Breast epithelium (tissue), 4 donors: Measurements from ENCODE around the gene MACROD2. TPM values are rescaled to one million over a fixed set of nuclear protein-coding genes. Genes with fewer than 3 reads are reported as not detected.

Experiments used
- DNase-seq, 2 donors: peaks; one replicate each; pipeline ENCODE4 v3.0.0-alpha.2; 2019; ENCODE audit warnings: low spot score in 2 of 2
- H3K27ac ChIP-seq, 2 donors: fragments of 200-600 bp; sonication (generic) in 1 of 2; one replicate each; pipeline ENCODE4 v1.5.1; 2016 to 2019; ENCODE audit warnings: mild to moderate bottlenecking in 1 of 2
- H3K27me3 ChIP-seq, 2 donors: fragments of 200-600 bp; sonication (generic) in 1 of 2; one replicate each; pipeline versions ENCODE4 v1.5.1 to v1.6.0; 2017 to 2019; ENCODE audit warnings: control low read depth in 1 of 2, mild to moderate bottlenecking in 1 of 2
- H3K36me3 ChIP-seq: fragments of 200-600 bp; one replicate; pipeline ENCODE4 v1.5.1; 2019
- H3K4me1 ChIP-seq, 2 donors: fragments of 200-600 bp; sonication (generic); one replicate each; pipeline ENCODE4 v1.5.1; 2016 to 2019; ENCODE audit warnings: control low read depth in 1 of 2
- H3K4me3 ChIP-seq, 3 donors: fragments of 200-600 bp; sonication (generic); 1 replicate in 2 of 3; 2 replicates in 1 of 3; pipeline ENCODE4 v1.5.1; 2016 to 2019; ENCODE audit warnings: mild to moderate bottlenecking in 3 of 3, moderate library complexity in 2 of 3
- H3K9me3 ChIP-seq, 2 donors: fragments of 200-600 bp; sonication (generic) in 1 of 2; one replicate each; pipeline ENCODE4 v1.5.1; 2016 to 2019; ENCODE audit warnings: control low read depth in 1 of 2
- POLR2A ChIP-seq: fragments of 450-650 bp; IDR thresholded peaks from one replicate; pipeline ENCODE4 v1.6.1; 2016; ENCODE audit warnings: antibody characterized with exemption, mild to moderate bottlenecking, moderate library complexity
- POLR2AphosphoS5 ChIP-seq, 3 donors: sonication (generic); formaldehyde crosslinking; IDR thresholded peaks; one replicate each; pipeline ENCODE4 v1.6.1; 2017; ENCODE audit warnings: antibody characterized with exemption in 3 of 3
- intact Hi-C: fragments of 100-400 bp; cut with DNase I; formaldehyde crosslinking; loops from one replicate; pipeline ENCODE4 v1.15.1; 2023; ENCODE audit warnings: low total_unique reads
- total RNA-seq, 3 donors: library from RNA; depleted of rRNA; stranded (reverse); fragments of >200 nt; gene quantifications; one replicate each; pipeline ENCODE4 v1.1.0, GENCODE V29; 2016
- TF ChIP-seq, protein P1 (sequence below), 3 donors: fragments of 450-650 bp; IDR thresholded peaks; one replicate each; pipeline ENCODE4 v1.5.1; 2016 to 2017; ENCODE audit warnings: antibody characterized with exemption in 3 of 3, mild to moderate bottlenecking in 3 of 3, moderate library complexity in 3 of 3

Gene MACROD2
- total RNA-seq, 3 donors from 2014 or later, result 6.7 to 26.8 (median 8.8) TPM

DNA sequence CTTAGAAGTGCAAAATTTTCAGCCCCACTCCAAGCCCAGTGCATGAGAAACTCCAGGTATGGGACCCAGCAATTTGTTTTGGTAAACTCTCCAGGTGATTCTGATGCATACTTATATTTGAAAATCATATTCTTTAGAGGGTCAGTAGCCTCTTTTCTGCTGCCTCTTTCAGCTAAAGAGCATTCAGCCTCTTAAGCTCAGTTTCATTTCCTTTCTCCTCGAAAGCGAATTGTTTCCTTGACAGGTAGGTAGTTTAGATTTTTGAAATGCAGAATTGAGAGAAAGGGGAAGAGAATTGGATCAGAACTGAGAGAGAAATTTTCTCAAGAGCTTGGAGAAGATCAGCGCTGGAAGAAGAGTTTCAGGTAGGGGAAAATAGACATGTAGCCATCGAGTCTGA is 1337.9 kb downstream of the MACROD2 start:
- Histone ChIP-seq H3K4me3 (no peak overlapping the region), H3K9me3 (no peaks in the 10 kb centered on the region), H3K4me1 (no peaks in the 10 kb centered on the region), H3K27me3 (no peaks in the 10 kb centered on the region), H3K27ac (no peak overlapping the region), H3K36me3 (no peaks in the 10 kb centered on the region)
- intact Hi-C loops, result no loop called here
- TF ChIP-seq POLR2AphosphoS5 (IDR thresholded peaks at IDR 0.05), result no peak
- no peak for TF ChIP-seq POLR2A
- TF ChIP-seq, protein P1, sequence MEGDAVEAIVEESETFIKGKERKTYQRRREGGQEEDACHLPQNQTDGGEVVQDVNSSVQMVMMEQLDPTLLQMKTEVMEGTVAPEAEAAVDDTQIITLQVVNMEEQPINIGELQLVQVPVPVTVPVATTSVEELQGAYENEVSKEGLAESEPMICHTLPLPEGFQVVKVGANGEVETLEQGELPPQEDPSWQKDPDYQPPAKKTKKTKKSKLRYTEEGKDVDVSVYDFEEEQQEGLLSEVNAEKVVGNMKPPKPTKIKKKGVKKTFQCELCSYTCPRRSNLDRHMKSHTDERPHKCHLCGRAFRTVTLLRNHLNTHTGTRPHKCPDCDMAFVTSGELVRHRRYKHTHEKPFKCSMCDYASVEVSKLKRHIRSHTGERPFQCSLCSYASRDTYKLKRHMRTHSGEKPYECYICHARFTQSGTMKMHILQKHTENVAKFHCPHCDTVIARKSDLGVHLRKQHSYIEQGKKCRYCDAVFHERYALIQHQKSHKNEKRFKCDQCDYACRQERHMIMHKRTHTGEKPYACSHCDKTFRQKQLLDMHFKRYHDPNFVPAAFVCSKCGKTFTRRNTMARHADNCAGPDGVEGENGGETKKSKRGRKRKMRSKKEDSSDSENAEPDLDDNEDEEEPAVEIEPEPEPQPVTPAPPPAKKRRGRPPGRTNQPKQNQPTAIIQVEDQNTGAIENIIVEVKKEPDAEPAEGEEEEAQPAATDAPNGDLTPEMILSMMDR (IDR thresholded peaks at IDR 0.05), result no peak
- DNase-seq, result no peak

DNA sequence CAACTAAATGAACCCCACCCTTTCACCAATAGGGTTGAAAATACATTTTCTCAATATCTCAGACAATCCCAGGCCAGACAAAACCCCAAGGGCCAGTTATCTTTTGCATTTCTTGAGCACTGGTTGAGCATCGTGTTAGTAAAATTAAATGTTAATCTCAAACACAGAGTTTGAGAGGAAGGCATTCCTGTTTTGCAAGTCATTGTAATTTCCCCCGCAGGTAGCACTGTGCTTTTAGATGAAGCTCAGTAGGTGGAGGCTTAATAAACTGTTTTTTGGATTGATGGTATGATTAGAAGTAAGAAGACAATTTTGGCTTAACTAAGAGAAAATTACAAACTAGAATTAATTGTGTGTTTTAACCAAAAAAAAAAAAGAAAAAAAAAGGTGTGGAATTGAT is 1340.7 kb downstream of the MACROD2 start:
- no peak overlapping the region for H3K27ac ChIP-seq
- H3K36me3 ChIP-seq, result no peaks in the 10 kb centered on the region
- no peaks in the 10 kb centered on the region for H3K4me1 ChIP-seq
- no peaks in the 10 kb centered on the region for H3K9me3 ChIP-seq
- TF ChIP-seq, protein P1 (IDR thresholded peaks at IDR 0.05), result no peak
- TF ChIP-seq POLR2A (no peak), POLR2AphosphoS5 (IDR thresholded peaks at IDR 0.05) (no peak)
- no peak overlapping the region for H3K4me3 ChIP-seq
- DNase-seq, result no peak
- H3K27me3 ChIP-seq, result no peaks in the 10 kb centered on the region
- intact Hi-C loops, result no loop called here

DNA sequence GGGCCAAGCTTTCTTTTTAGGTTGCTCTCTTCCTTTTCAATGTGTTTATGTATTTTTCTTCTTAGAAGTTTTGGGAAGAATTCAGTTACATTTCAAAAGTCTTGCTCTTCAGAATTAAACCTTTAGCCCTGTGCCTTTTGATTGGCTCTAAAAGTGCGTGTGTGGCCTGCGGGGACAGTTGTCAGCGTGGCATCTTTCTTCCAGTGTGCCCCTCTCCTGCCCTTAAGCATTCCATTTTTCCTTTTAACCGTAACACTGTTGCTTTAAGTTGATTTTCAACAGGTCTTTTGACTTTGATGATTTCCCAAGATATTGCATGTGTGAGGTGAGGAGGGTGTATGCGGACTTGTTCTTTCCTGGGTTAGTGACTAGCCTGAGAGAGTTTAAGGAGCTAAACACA is 1341.2 kb downstream of the MACROD2 start:
- Histone ChIP-seq H3K9me3 (no peaks in the 10 kb centered on the region), H3K4me1 (no peaks in the 10 kb centered on the region), H3K27ac (no peak overlapping the region), H3K27me3 (no peaks in the 10 kb centered on the region), H3K4me3 (no peak overlapping the region), H3K36me3 (no peaks in the 10 kb centered on the region)
- TF ChIP-seq POLR2AphosphoS5 (IDR thresholded peaks at IDR 0.05) (no peak), POLR2A (no peak)
- TF ChIP-seq, protein P1 (IDR thresholded peaks at IDR 0.05), result no peak
- DNase-seq, result no peak
- intact Hi-C loops, result no loop called here

DNA sequence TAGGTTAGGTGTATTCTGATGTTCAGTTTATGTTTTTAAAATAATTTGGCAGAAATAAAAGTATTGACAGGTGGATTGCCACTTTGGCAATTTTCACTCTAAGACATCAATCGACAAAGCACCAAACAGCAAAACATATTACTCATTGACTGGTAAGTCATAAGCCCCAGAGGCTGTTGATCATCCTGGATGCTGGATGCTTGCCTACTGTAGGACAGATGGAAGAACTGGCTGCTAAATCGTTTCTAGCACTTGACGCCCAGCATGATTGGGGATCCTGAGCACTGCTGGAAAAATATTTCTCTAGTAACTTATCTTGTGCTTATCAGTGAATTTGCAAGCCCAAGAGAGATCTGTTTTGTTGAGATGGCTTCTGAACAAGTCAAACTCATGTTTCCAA is 1343.9 kb downstream of the MACROD2 start:
- H3K4me3 ChIP-seq, result no peak overlapping the region
- H3K27ac ChIP-seq, result no peak overlapping the region
- H3K4me1 ChIP-seq, result no peaks in the 10 kb centered on the region
- DNase-seq, result no peak
- TF ChIP-seq POLR2A, result no peak
- TF ChIP-seq, protein P1 (IDR thresholded peaks at IDR 0.05), result no peak
- no peak for TF ChIP-seq POLR2AphosphoS5 (IDR thresholded peaks at IDR 0.05)
- no peaks in the 10 kb centered on the region for H3K36me3 ChIP-seq
- no peaks in the 10 kb centered on the region for H3K27me3 ChIP-seq
- intact Hi-C loops, result no loop called here
- no peaks in the 10 kb centered on the region for H3K9me3 ChIP-seq

DNA sequence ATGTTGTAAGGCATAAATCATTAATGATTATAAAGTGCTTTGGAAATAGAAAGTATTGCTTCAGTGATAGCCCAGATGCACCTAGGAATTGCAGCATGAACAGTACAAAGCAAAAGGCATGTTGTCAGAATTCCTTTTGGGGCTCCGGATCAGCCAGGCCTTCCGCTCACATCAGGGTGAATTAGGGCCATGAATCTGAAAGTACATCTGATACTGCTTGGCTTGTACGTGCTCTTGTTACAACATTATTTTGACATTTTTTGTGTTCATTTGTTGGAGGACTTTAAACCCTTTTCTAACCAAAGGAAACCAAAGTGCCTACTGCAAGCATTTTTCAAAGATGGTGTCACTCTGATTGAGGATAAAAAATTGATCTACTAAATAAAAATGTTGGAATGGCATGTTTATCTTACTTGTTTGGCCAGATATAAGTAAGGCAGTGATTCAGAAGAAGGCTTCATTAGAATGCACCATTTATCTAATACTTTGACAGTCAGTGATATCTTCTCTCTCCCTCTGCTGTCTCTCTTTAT is 1347.7 kb downstream of the MACROD2 start:
- DNase-seq, result no peak
- Histone ChIP-seq H3K27me3 (no peaks in the 10 kb centered on the region), H3K27ac (no peak overlapping the region), H3K4me1 (no peaks in the 10 kb centered on the region), H3K9me3 (no peaks in the 10 kb centered on the region), H3K36me3 (no peaks in the 10 kb centered on the region), H3K4me3 (no peak overlapping the region)
- intact Hi-C loops, result no loop called here
- TF ChIP-seq, protein P1 (IDR thresholded peaks at IDR 0.05), result no peak
- TF ChIP-seq POLR2A (no peak), POLR2AphosphoS5 (IDR thresholded peaks at IDR 0.05) (peak in 1 of 3 donors; percentile 39)
